Measurements from ENCODE around the gene LRRK1. TPM values are rescaled to one million over a fixed set of nuclear protein-coding genes. Genes with fewer than 3 reads are reported as not detected.

The LRRK1 gene
- total and polyA plus RNA-seq, 2 of the 4 experiments (the other 2 are of a cell fraction) = 3.0 to 5.8 TPM

DNA sequence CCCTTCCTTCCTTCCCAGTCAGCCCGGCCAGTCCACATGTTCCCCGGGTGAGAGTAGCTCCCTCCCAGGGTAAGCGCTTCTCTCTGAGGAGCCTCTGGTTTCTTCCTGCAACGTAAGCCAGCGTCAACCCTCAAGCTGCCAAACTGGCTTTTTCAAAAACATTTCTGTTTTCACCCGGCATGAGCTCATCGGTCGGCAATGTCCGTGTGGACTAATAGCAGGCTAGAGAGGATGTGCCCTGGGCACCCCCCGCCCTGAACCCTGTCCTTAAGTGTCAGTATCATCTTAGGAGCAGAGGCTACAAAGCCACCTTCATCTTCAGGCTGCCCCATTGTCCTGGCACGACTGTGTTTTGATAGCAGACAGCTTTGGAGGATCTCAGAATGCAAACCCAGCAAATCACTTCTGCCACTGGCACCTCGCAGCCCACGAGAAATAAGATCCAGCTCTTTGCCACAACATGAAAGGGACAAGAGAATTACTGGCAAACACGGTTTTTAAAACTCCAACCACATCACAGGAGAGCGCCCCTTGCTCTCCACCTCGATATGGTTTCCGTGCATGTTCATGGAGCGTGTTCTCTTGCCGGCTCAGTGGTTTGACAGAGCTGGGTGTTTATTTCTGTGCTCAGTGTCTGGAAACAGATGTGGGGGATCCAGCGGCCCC is 29.6 kb upstream of the LRRK1 start:
- intact Hi-C loops (cut with micrococcal nuclease) = no loop called here
- CTCF ChIA-PET = interaction anchor here (0.6 to 1.6 kb wide), 3 partner anchors 16 to 316 kb away, joined by 3 to 4 read pairs (median 3); no protein-coding TSS in a partner anchor
- BruUV-seq (replicated peaks) = no TSS peak

More for the DNA sequence above, 29.6 kb upstream of the LRRK1 start:
- H2AFZ ChIP-seq (replicated peaks; ENCODE audit: low read length, poor library complexity) = peak overlapping the region; percentile 77
- H3K23ac ChIP-seq (ENCODE audit: low read depth, low read length) = peak overlapping the region; percentile 25; the same call in 1 of the 2 replicates
- peak; percentile 92 for ATAC-seq (ENCODE audit: low read depth)
- dilution Hi-C loops (cut with HindIII; ENCODE audit: low sequenced_read_pairs, unreplicated experiment) (no loop called here), in situ Hi-C loops (cut with MboI; ENCODE audit: low sequenced_read_pairs) (no loop called here)
- peak overlapping the region; percentile 17; the same call in 1 of the 2 replicates for H2AK5ac ChIP-seq (ENCODE audit: low read depth, low read length)
- H3K4ac ChIP-seq (ENCODE audit: low read depth, low read length) = peak overlapping the region; percentile 73
- WGBS, 2 experiments (ENCODE audit: extremely low coverage in 2 of 2, insufficient read length in 1 of 2) = 28% methylated on average over 9 of the region's 20 CpGs; no CpG with 5 or more reads in 1 of the 2 experiments
- peak overlapping the region; percentile 62; the same call in 1 of the 2 replicates for H3K14ac ChIP-seq (replicated peaks; ENCODE audit: low read depth, low read length)
- DNase-seq = peak; percentile 85
- peaks cover 9% of the 10 kb centered on the region for H3K4me1 ChIP-seq (ENCODE audit: control insufficient read depth, insufficient read depth, low read length)
- H2BK20ac ChIP-seq (ENCODE audit: low read depth, low read length) = peak overlapping the region; percentile 44
- H4K20me1 ChIP-seq (ENCODE audit: insufficient read depth, low read length) = no peaks in the 10 kb centered on the region
- H3K27me3 ChIP-seq (ENCODE audit: control insufficient read depth, insufficient read depth, low read length) = peaks cover 5% of the 10 kb centered on the region
- peak overlapping the region; percentile 48 for H3K18ac ChIP-seq (ENCODE audit: low read depth, low read length)
- H2BK15ac ChIP-seq (ENCODE audit: low read depth, low read length) = peak overlapping the region; percentile 61; the same call in 2 of the 3 replicates
- peak overlapping the region; percentile 20 for H2AK9ac ChIP-seq (replicated peaks; ENCODE audit: low read depth, low read length, poor library complexity)
- H3K79me1 ChIP-seq (ENCODE audit: low read depth in 1 of 2, low read length in 2 of 2) = no peaks in the 10 kb centered on the region
- H4K91ac ChIP-seq (ENCODE audit: insufficient read depth, low read depth, low read length) = peak overlapping the region; percentile 63
- peak overlapping the region; percentile 42 for H3K4me2 ChIP-seq (ENCODE audit: low read depth, low read length)
- peak overlapping the region; percentile 34; the same call in 1 of the 2 replicates for H3K9ac ChIP-seq (ENCODE audit: low read depth, low read length)
- H2BK120ac ChIP-seq (ENCODE audit: low read depth, low read length) = peak overlapping the region; percentile 55
- POLR2A ChIA-PET (ENCODE audit: unreplicated experiment) = no interaction called here
- H4K5ac ChIP-seq (ENCODE audit: low read depth, low read length) = peak overlapping the region; percentile 36
- no peak overlapping the region for H2BK5ac ChIP-seq (ENCODE audit: low read depth, low read length, poor library complexity, severe bottlenecking)
- H4K8ac ChIP-seq (ENCODE audit: low read depth in 2 of 2, low read length in 2 of 2) = peak overlapping the region; percentile 53 to 90
- H3K4me3 ChIP-seq (ENCODE audit: insufficient read depth, low read depth, low read length) = no peak overlapping the region
- H3K9me1 ChIP-seq (ENCODE audit: insufficient read depth, low read length) = peaks cover 2% of the 10 kb centered on the region; the same call in 1 of the 2 replicates
- TF ChIP-seq CEBPB (IDR thresholded peaks at IDR 0.05; ENCODE audit: low read depth, low read length) (no peak), MAZ (IDR thresholded peaks at IDR 0.05; ENCODE audit: borderline replicate concordance, low read depth, low read length) (peak; percentile 38; the same call in 1 of the 2 replicates), RFX5 (IDR thresholded peaks at IDR 0.05; ENCODE audit: low read depth, low read length) (no peak)
- no peaks in the 10 kb centered on the region for H3K36me3 ChIP-seq (ENCODE audit: control insufficient read depth, insufficient read depth, low read length)
- H3K27ac ChIP-seq (ENCODE audit: insufficient read depth, low read length) = peak overlapping the region; percentile 42
- H3K9me3 ChIP-seq (ENCODE audit: control insufficient read depth, insufficient read depth, low read length) = no peaks in the 10 kb centered on the region
- 0 out of 2 replicates have a peak overlapping the region, but pooled peaks have one; percentile 16 for H3K56ac ChIP-seq (ENCODE audit: extremely low read depth, insufficient read depth, low read length)
